Aortic smooth muscle cell (primary cell): ENCODE measurements around the gene NKAIN2. TPM values are rescaled to one million over a fixed set of nuclear protein-coding genes. Genes with fewer than 3 reads are reported as not detected.

Experiments
- total RNA-seq: library from RNA; depleted of rRNA; stranded (reverse); fragments of >200 nt; gene quantifications from 2 replicates; pipeline ENCODE4 v1.2.3, GENCODE V29; 2014

NKAIN2 gene
- total RNA-seq = not detected in 2 replicates

GRCh38 chr6:123803504-123804013 is at the start of gene NKAIN2:
TSS of gene NKAIN2 (plus strand) at chr6:123803865.

Other genes with a start within 250 kb of the NKAIN2 start
- not detected in 2 replicates for gene TRDN, start 166.9 kb upstream of the NKAIN2 start, total RNA-seq